ENCODE data around the gene CPT1B. TPM values are rescaled to one million over a fixed set of nuclear protein-coding genes. Genes with fewer than 3 reads are reported as not detected.
A peak's percentile ranks its signal among the peaks of the same experiment; 100 is the strongest.

The CPT1B gene
- total and polyA plus RNA-seq, 4 experiments from 2014 or later = 2.3 to 70.0 (median 68.0) TPM; not detected in 1

DNA sequence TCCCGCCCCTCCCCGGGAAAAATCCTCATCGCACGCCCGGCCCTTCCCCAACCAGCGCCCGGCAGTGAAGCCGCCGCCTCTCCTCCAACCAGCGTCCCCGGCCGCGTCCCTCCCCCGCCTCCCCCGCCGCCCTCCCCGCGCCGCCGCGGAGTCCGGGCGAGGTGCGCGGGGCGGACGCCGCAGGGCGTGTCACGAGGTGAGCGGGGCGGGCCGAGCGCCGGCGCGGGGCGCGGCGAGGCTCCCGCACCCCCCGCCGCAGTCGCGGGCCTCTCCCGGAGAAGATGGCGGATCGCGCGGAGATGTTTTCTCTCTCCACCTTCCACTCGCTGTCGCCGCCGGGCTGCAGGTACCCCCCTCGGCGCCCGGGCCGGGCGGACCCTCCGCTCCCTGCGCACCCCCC, 22.3 kb upstream of the CPT1B start, which contains the start of gene MAPK8IP2:
Gene MAPK8IP2, plus strand, starts transcription at position 256 of the 400 bp plus-strand sequence. Its CDS starts 26 bp downstream, at position 282.
- Mint-ChIP-seq H3K4me3 (peak within 1 kb of the TSS; percentile 71 to 88 (median 80)), H3K36me3 (peaks cover 1 to 14% of the 10 kb centered on the region in 2 donors), H3K4me1 (peaks cover 8 to 14% (median 11%) of the 10 kb centered on the region in 4 donors), H3K27me3 (peaks cover 21 to 27% of the 10 kb centered on the region in 2 donors), H3K27ac (peak within 1 kb of the TSS in 4 of 7 donors; percentile 6 to 46 (median 20)), H3K9me3 (peaks cover 0 to 7% (median 0%) of the 10 kb centered on the region in 8 donors)
- Histone ChIP-seq H3K9me3 (ENCODE audit: control insufficient read depth in 1 of 2, low read length in 2 of 2) (no peaks in the 10 kb centered on the region), H3K27ac (ENCODE audit: low read depth, low read length) (no peak within 1 kb of the TSS), H3K36me3 (ENCODE audit: insufficient read depth, low read length) (no peaks in the 10 kb centered on the region), H3K4me1 (ENCODE audit: insufficient read depth, low read length) (no peaks in the 10 kb centered on the region), H3K27me3 (ENCODE audit: insufficient read depth, low read length) (peaks cover 7% of the 10 kb centered on the region), H3K4me3 (ENCODE audit: low read length in 2 of 2) (no peak within 1 kb of the TSS)
- ChIA-PET CTCF (ENCODE audit: partially characterized antibody) (no interaction called here), POLR2A (ENCODE audit: partially characterized antibody) (interaction anchor here (1.0 to 1.4 kb wide), 2 partner anchors 51 to 75 kb away, joined by 4 to 6 read pairs; partner anchors contain the start of gene SCO2)
- no peak for DNase-seq
- intact Hi-C loops (cut with micrococcal nuclease) = no loop called here

DNA sequence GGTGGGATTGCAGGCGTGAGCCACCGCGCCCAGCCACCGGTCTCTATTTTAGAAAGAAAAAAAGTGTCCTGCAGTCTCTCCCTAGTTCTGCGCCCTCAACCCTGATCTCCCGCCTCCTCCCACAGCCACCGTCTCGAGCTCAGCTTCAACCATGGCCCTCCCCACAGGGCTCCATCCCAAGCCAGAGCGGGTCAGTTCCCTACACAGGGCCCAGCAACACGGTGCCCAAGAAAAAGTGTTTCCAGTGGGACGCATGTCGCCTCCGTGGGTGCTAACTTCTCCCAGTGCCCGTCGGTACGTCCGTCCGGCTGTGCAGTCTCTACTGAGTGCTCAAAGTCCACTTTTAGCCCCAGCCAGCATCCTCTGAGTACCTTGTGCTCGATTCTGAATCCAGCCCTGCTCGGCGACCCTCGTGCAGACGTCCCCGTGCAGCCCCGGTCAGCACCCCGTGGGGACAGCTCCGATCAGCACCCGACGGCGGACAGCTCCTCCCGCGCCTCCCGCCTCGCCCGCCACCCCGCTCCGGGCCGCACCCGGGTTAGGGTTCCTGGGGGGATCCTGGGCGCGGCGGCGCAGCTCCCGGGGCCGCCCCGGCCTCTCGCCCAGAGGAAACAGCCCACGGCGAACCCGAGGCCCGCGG, 21.7 kb upstream of the CPT1B start:
- H3K9me3 ChIP-seq (ENCODE audit: control insufficient read depth in 1 of 2, low read length in 2 of 2) = no peaks in the 10 kb centered on the region
- ChIA-PET CTCF (ENCODE audit: partially characterized antibody) (no interaction called here), POLR2A (ENCODE audit: partially characterized antibody) (interaction anchor here (0.7 to 1.4 kb wide), 3 partner anchors 21 to 74 kb away, joined by 3 to 6 read pairs (median 4); partner anchors contain the start of gene SCO2)
- DNase-seq = peak; percentile 62 to 71 (median 64)
- Mint-ChIP-seq H3K36me3 (peaks cover 1 to 14% of the 10 kb centered on the region in 2 donors), H3K27ac (peak overlapping the region in 2 of 7 donors; percentile 6 to 46), H3K9me3 (peaks cover 0 to 7% (median 0%) of the 10 kb centered on the region in 8 donors), H3K27me3 (peaks cover 21 to 25% of the 10 kb centered on the region in 2 donors), H3K4me3 (peak overlapping the region; percentile 25 to 82 (median 63)), H3K4me1 (peaks cover 8 to 14% (median 11%) of the 10 kb centered on the region in 4 donors)
- no peaks in the 10 kb centered on the region for H3K4me1 ChIP-seq (ENCODE audit: insufficient read depth, low read length)
- H3K36me3 ChIP-seq (ENCODE audit: insufficient read depth, low read length) = no peaks in the 10 kb centered on the region
- H3K27me3 ChIP-seq (ENCODE audit: insufficient read depth, low read length) = peaks cover 7% of the 10 kb centered on the region
- no peak overlapping the region for H3K4me3 ChIP-seq (ENCODE audit: low read length in 2 of 2)
- H3K27ac ChIP-seq (ENCODE audit: low read depth, low read length) = no peak overlapping the region
- intact Hi-C loops (cut with micrococcal nuclease) = no loop called here

DNA sequence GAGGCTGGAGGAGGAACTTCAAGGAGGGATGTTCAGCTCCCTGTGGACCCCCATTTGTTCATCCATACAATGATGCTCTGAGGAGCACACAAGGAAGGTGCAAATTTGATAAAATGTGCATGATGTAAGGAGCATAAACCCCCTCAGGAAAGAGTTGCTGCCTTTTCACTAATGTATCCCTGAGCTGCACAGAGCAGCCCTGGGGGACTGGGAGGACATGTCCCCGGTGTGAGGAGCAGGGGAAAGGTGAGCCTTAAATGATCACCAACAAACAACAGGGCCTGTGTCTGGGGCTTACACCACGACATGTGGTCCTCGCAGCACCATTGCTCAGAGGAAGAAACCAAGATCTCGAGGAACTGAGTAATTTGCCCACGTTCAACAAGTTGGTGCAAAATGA, 18.9 kb upstream of the CPT1B start:
- ChIA-PET POLR2A (ENCODE audit: partially characterized antibody) (interaction anchor here (1.3 kb wide), 1 partner anchor 24 kb away, joined by 3 read pairs; no protein-coding TSS in a partner anchor), CTCF (ENCODE audit: partially characterized antibody) (no interaction called here)
- H3K27ac Mint-ChIP-seq = peak overlapping the region in 1 of 7 donors; percentile 52
- H3K4me3 ChIP-seq (ENCODE audit: low read length in 2 of 2) = no peak overlapping the region
- H3K27ac ChIP-seq (ENCODE audit: low read depth, low read length) = no peak overlapping the region
- H3K9me3 ChIP-seq (ENCODE audit: control insufficient read depth in 1 of 2, low read length in 2 of 2) = no peaks in the 10 kb centered on the region
- peaks cover 0 to 7% (median 0%) of the 10 kb centered on the region in 8 donors for H3K9me3 Mint-ChIP-seq
- H3K4me1 Mint-ChIP-seq = peaks cover 5 to 11% (median 9%) of the 10 kb centered on the region in 4 donors
- intact Hi-C loops (cut with micrococcal nuclease) = no loop called here
- H3K27me3 ChIP-seq (ENCODE audit: insufficient read depth, low read length) = peaks cover 3% of the 10 kb centered on the region
- H3K36me3 Mint-ChIP-seq = peaks cover 1 to 14% of the 10 kb centered on the region in 2 donors
- peaks cover 11 to 15% of the 10 kb centered on the region in 2 donors for H3K27me3 Mint-ChIP-seq
- no peak overlapping the region for H3K4me3 Mint-ChIP-seq
- H3K36me3 ChIP-seq (ENCODE audit: insufficient read depth, low read length) = no peaks in the 10 kb centered on the region
- no peak for DNase-seq
- no peaks in the 10 kb centered on the region for H3K4me1 ChIP-seq (ENCODE audit: insufficient read depth, low read length)

DNA sequence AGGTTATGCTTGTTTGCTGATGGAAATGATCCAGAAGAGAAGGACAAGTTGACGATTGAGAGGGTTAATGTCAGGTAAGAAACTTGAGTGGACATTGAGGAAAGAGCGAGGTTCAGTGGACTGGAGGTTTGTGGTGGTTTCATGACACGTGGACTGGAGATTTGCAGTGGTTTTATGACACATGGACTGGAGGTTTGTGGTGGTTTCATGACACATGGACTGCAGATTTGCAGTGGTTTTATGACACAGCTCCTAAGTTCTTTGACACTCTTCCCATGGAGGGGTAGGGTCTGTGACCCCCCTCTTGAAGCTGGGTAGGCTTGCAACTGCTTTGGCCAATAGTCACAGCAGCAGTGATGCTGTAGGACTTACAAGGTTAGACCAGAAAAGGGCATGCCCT, 17.0 kb upstream of the CPT1B start:
- Mint-ChIP-seq H3K9me3 (peaks cover 0 to 5% (median 0%) of the 10 kb centered on the region in 8 donors), H3K27me3 (peaks cover 4 to 9% of the 10 kb centered on the region in 2 donors), H3K36me3 (peaks cover 0 to 18% of the 10 kb centered on the region in 2 donors), H3K4me3 (no peak overlapping the region), H3K4me1 (peaks cover 1 to 5% (median 4%) of the 10 kb centered on the region in 4 donors), H3K27ac (no peak overlapping the region)
- intact Hi-C loops (cut with micrococcal nuclease) = no loop called here
- POLR2A ChIA-PET (ENCODE audit: partially characterized antibody) = interaction anchor here (0.7 kb wide), 1 partner anchor 745 kb away, joined by 3 read pairs; no protein-coding TSS in a partner anchor
- H3K27ac ChIP-seq (ENCODE audit: low read depth, low read length) = no peak overlapping the region
- no peaks in the 10 kb centered on the region for H3K4me1 ChIP-seq (ENCODE audit: insufficient read depth, low read length)
- H3K27me3 ChIP-seq (ENCODE audit: insufficient read depth, low read length) = no peaks in the 10 kb centered on the region
- no peak overlapping the region for H3K4me3 ChIP-seq (ENCODE audit: low read length in 2 of 2)
- no peaks in the 10 kb centered on the region for H3K36me3 ChIP-seq (ENCODE audit: insufficient read depth, low read length)
- no peaks in the 10 kb centered on the region for H3K9me3 ChIP-seq (ENCODE audit: control insufficient read depth in 1 of 2, low read length in 2 of 2)
- CTCF ChIA-PET (ENCODE audit: partially characterized antibody) = no interaction called here
- DNase-seq = no peak

DNA sequence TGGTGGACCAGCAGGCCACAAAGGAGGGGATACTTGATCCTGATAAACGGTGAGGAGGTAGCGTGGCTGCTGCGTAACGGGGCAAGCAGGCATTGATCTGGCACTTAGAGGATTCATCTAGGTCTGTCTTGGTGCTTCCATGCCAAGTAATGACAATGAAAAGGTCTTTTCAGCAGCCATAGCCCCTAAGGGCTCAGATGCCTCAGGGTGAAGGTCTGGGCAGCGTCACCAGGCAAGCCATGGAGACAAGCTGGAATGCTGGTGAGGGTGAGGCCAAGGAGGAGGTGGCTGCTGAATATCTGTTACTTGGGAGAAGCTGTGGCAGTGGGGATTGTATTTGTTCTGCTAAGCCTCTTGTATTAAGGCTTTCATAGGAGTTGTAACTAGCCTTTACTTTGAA, 9.2 kb upstream of the CPT1B start:
- POLR2A ChIA-PET (ENCODE audit: partially characterized antibody) = interaction anchor here (0.8 kb wide), 1 partner anchor 10 kb away, joined by 3 read pairs; no protein-coding TSS in a partner anchor
- intact Hi-C loops (cut with micrococcal nuclease) = no loop called here

DNA sequence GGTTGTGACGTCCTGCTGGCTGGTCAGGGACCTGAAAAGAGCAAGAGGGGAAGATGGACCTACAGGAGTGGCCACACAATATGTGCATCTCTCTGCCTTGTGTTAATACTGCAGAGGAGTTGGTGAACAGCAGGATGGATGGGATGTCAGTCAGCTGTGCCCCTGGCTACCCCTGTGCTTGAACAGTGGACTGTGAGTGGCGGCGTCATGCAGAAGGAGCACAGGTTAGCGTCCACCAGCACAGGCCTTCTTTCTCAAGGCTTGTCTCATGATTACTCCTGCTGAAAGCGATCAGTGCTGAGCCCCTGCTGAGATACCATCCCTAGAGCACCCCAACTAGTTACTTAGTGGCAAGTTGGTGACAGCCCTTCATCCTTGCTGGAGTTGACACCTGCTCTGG, 8.2 kb upstream of the CPT1B start:
- no peaks in the 10 kb centered on the region for H3K9me3 Mint-ChIP-seq
- H3K4me1 ChIP-seq (ENCODE audit: insufficient read depth, low read length) = peaks cover 14% of the 10 kb centered on the region
- peaks cover 0 to 6% of the 10 kb centered on the region in 2 donors for H3K36me3 Mint-ChIP-seq
- no peaks in the 10 kb centered on the region for H3K36me3 ChIP-seq (ENCODE audit: insufficient read depth, low read length)
- intact Hi-C loops (cut with micrococcal nuclease) = no loop called here
- ChIA-PET CTCF (ENCODE audit: partially characterized antibody) (no interaction called here), POLR2A (ENCODE audit: partially characterized antibody) (no interaction called here)
- no peaks in the 10 kb centered on the region for H3K27me3 Mint-ChIP-seq
- no peak overlapping the region for H3K4me3 ChIP-seq (ENCODE audit: low read length in 2 of 2)
- no peak overlapping the region for H3K27ac ChIP-seq (ENCODE audit: low read depth, low read length)
- peak overlapping the region in 1 of 8 donors; percentile 21 for H3K4me3 Mint-ChIP-seq
- no peaks in the 10 kb centered on the region for H3K9me3 ChIP-seq (ENCODE audit: control insufficient read depth in 1 of 2, low read length in 2 of 2)
- no peak overlapping the region for H3K27ac Mint-ChIP-seq
- peaks cover 6 to 20% (median 10%) of the 10 kb centered on the region in 4 donors for H3K4me1 Mint-ChIP-seq
- H3K27me3 ChIP-seq (ENCODE audit: insufficient read depth, low read length) = no peaks in the 10 kb centered on the region
- DNase-seq = no peak

More for the DNA sequence above, 9.2 kb upstream of the CPT1B start:
- Mint-ChIP-seq H3K27me3 (no peaks in the 10 kb centered on the region), H3K9me3 (no peaks in the 10 kb centered on the region), H3K36me3 (peaks cover 4 to 6% of the 10 kb centered on the region in 2 donors), H3K4me3 (no peak overlapping the region), H3K27ac (no peak overlapping the region), H3K4me1 (peaks cover 6 to 13% (median 7%) of the 10 kb centered on the region in 4 donors)
- CTCF ChIA-PET (ENCODE audit: partially characterized antibody) = no interaction called here
- Histone ChIP-seq H3K4me3 (ENCODE audit: low read length in 2 of 2) (no peak overlapping the region), H3K36me3 (ENCODE audit: insufficient read depth, low read length) (no peaks in the 10 kb centered on the region), H3K27me3 (ENCODE audit: insufficient read depth, low read length) (no peaks in the 10 kb centered on the region), H3K9me3 (ENCODE audit: control insufficient read depth in 1 of 2, low read length in 2 of 2) (no peaks in the 10 kb centered on the region), H3K4me1 (ENCODE audit: insufficient read depth, low read length) (peaks cover 7% of the 10 kb centered on the region), H3K27ac (ENCODE audit: low read depth, low read length) (no peak overlapping the region)
- no peak for DNase-seq

DNA sequence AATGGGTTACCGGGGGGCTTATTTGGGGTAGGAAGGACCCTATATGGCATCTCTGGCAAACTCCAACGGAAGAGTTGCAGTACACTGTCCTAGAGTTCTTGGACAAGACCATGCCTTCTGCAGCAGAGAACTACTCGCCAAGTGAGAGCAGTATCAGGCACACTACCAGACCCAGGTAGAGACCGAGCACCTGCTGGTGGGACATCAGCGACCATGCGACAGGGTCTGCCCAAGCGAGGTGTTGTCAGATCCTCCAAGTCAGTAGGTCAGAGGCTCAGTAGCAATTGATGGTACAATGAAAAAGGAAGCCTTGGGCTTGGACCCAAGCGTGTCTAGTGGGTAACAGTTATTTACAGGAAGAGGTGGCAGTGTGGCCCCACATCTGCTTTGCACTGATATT, 7.6 kb upstream of the CPT1B start:
- H3K36me3 ChIP-seq (ENCODE audit: insufficient read depth, low read length) = no peaks in the 10 kb centered on the region
- peaks cover 20% of the 10 kb centered on the region for H3K4me1 ChIP-seq (ENCODE audit: insufficient read depth, low read length)
- no peaks in the 10 kb centered on the region for H3K27me3 ChIP-seq (ENCODE audit: insufficient read depth, low read length)
- Mint-ChIP-seq H3K4me3 (no peak overlapping the region), H3K36me3 (peaks cover 0 to 6% of the 10 kb centered on the region in 2 donors), H3K9me3 (no peaks in the 10 kb centered on the region), H3K27ac (peak overlapping the region in 1 of 7 donors; percentile 53), H3K4me1 (peaks cover 6 to 24% (median 11%) of the 10 kb centered on the region in 4 donors), H3K27me3 (no peaks in the 10 kb centered on the region)
- H3K4me3 ChIP-seq (ENCODE audit: low read length in 2 of 2) = no peak overlapping the region
- CTCF ChIA-PET (ENCODE audit: partially characterized antibody) = no interaction called here
- intact Hi-C loops (cut with micrococcal nuclease) = no loop called here
- no peaks in the 10 kb centered on the region for H3K9me3 ChIP-seq (ENCODE audit: control insufficient read depth in 1 of 2, low read length in 2 of 2)
- POLR2A ChIA-PET (ENCODE audit: partially characterized antibody) = interaction anchor here (1.8 kb wide), 1 partner anchor 60 kb away, joined by 6 read pairs; the partner anchor contains the start of gene SCO2
- H3K27ac ChIP-seq (ENCODE audit: low read depth, low read length) = no peak overlapping the region
- no peak for DNase-seq

All from CD4-positive, alpha-beta memory T cell (primary cell).